ENCODE data around the gene ZMYND8. TPM values are rescaled to one million over a fixed set of nuclear protein-coding genes. Genes with fewer than 3 reads are reported as not detected.

The ZMYND8 gene
- total RNA-seq, 2 donors from 2014 or later, result 18.9 to 19.1 TPM

- peaks cover 18% of the 10 kb centered on the region for H3K4me1 ChIP-seq
- no peaks in the 10 kb centered on the region for H3K27me3 ChIP-seq
- no peaks in the 10 kb centered on the region for H3K9me3 ChIP-seq
- H3K27ac ChIP-seq, result no peak overlapping the region
- ATAC-seq (no peak), DNase-seq (no peak)
- H3K36me3 ChIP-seq (replicated peaks in 1 of 2; ENCODE audit: insufficient read depth in 1 of 2, low read depth in 2 of 2), result peaks cover 0 to 4% of the 10 kb centered on the region in 2 donors
- 93 to 95% methylated on average over 18 to 20 of the region's 20 CpGs for WGBS, 2 donors
- intact Hi-C loops (cut with DNase I), result no loop called here
- no peak overlapping the region for H3K4me3 ChIP-seq
- no peak for TF ChIP-seq CTCF (IDR thresholded peaks at IDR 0.05)
Observed at GRCh38 chr20:47276251-47276650, 80.2 kb downstream of the ZMYND8 start.

- 91 to 96% methylated on average over 6 of the region's 6 CpGs for WGBS, 2 donors
- DNase-seq (no peak), ATAC-seq (no peak)
- TF ChIP-seq POLR2A (IDR thresholded peaks at IDR 0.05) (no peak), CTCF (IDR thresholded peaks at IDR 0.05) (no peak)
- Histone ChIP-seq H3K4me1 (peaks cover 18% of the 10 kb centered on the region), H3K9me3 (no peaks in the 10 kb centered on the region), H3K27ac (peak overlapping the region in 1 of 4 donors; percentile 67), H3K4me3 (no peak overlapping the region), H3K27me3 (no peaks in the 10 kb centered on the region), H3K36me3 (replicated peaks in 1 of 2; ENCODE audit: insufficient read depth in 1 of 2, low read depth in 2 of 2) (peaks cover 0 to 4% of the 10 kb centered on the region in 2 donors)
- intact Hi-C loops (cut with DNase I), result no loop called here
Observed at GRCh38 chr20:47275548-47275947, 81.0 kb downstream of the ZMYND8 start.

- peak; percentile 45 for ATAC-seq
- 40 to 48% methylated on average over 4 of the region's 4 CpGs for WGBS, 2 donors
- Histone ChIP-seq H3K4me1 (peaks cover 18% of the 10 kb centered on the region), H3K27ac (peak overlapping the region in 3 of 4 donors; percentile 17 to 67 (median 62)), H3K4me3 (no peak overlapping the region), H3K9me3 (no peaks in the 10 kb centered on the region), H3K36me3 (replicated peaks in 1 of 2; ENCODE audit: insufficient read depth in 1 of 2, low read depth in 2 of 2) (peaks cover 0 to 4% of the 10 kb centered on the region in 2 donors), H3K27me3 (no peaks in the 10 kb centered on the region)
- peak in 1 of 4 donors; percentile 18 for DNase-seq
- TF ChIP-seq CTCF (IDR thresholded peaks at IDR 0.05) (no peak), POLR2A (IDR thresholded peaks at IDR 0.05) (peak in 1 of 3 donors; percentile 20)
- intact Hi-C loops (cut with DNase I), result no loop called here
Observed at GRCh38 chr20:47274401-47275108, 81.9 kb downstream of the ZMYND8 start.

DNA sequence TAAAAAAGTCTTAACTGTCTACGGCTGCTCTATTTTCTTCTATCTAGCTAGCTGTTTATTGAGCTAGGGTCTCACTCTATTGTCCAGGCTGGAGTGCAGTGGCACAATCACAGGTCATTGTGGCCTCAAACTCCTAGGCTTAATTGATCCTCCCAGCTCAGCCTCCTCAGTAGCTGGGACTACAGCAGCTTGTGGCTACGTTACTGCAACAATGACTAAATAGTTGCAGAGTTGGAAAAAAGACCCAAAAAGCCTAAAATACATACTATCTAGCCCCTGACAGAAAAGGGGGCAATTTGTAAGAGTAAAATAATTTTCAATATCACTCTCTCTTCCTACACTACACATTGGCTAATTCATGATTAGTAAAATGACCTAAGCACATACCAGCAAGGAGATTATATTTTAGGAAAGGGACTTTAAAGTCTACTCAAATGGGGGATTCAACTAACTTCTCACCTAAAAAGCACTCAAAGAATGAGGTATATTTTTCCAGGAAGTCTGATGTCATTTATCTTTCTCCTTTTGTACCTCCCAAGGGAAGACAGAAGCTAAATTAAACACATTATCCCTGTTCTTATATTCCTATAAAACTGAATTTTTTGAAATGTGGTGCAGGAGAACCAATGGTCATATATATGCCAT, 82.8 kb downstream of the ZMYND8 start:
- TF ChIP-seq POLR2A (IDR thresholded peaks at IDR 0.05), result no peak
- TF ChIP-seq CTCF (IDR thresholded peaks at IDR 0.05), result no peak

More for the DNA sequence above, 82.8 kb downstream of the ZMYND8 start:
- intact Hi-C loops (cut with DNase I), result no loop called here
- H3K9me3 ChIP-seq, result no peaks in the 10 kb centered on the region
- no peaks in the 10 kb centered on the region for H3K27me3 ChIP-seq
- H3K27ac ChIP-seq, result peak overlapping the region in 3 of 4 donors; percentile 17 to 67 (median 62)
- 89 to 93% methylated on average over 2 of the region's 2 CpGs for WGBS, 2 donors
- H3K36me3 ChIP-seq (replicated peaks in 1 of 2; ENCODE audit: insufficient read depth in 1 of 2, low read depth in 2 of 2), result peaks cover 0 to 4% of the 10 kb centered on the region in 2 donors
- DNase-seq (no peak), ATAC-seq (no peak)
- peaks cover 18% of the 10 kb centered on the region for H3K4me1 ChIP-seq
- no peak overlapping the region for H3K4me3 ChIP-seq
